Transverse colon (tissue), 4 donors: ENCODE results near the gene ATR.

Experiments used
- POLR2A ChIP-seq: fragments of 450-650 bp; IDR thresholded peaks from one replicate; pipeline ENCODE4 v1.6.1; 2016; ENCODE audit warnings: antibody characterized with exemption, mild to moderate bottlenecking, moderate library complexity
- POLR2AphosphoS5 ChIP-seq, 3 donors: sonication (generic); formaldehyde crosslinking; IDR thresholded peaks; one replicate each; pipeline ENCODE4 v1.6.1; 2016; ENCODE audit warnings: antibody characterized with exemption in 3 of 3
- TF ChIP-seq, protein P1 (sequence below), 5 experiments: fragments of 200-600 bp in 3 of 5; fragments of 450-650 bp in 2 of 5; sonication (generic) in 3 of 5; IDR thresholded peaks; 1 replicate in 2 of 5; 2 replicates in 3 of 5; pipeline ENCODE4 v1.5.1; 2016 to 2017; ENCODE audit warnings: antibody characterized with exemption in 5 of 5, inconsistent platforms in 3 of 5, mild to moderate bottlenecking in 2 of 5, moderate library complexity in 1 of 5

DNA sequence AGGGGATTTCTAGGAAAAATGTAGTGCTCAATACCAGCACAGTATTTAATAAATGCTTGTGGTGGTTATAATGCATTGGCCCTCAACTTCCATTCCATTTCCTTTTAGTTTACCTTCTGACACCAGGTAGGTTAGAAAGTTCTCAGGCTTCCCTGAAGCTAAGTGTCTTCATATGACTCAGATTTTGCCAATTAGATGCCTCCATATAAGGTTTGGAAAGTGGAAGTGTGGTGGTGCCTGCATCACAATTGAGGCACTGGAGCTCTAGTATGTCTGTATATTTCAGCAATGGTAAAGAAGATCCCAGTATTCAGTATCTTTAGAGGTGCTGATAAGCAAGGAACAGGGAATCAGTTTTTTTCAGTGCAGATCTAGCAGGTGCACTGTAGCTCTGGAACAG lies 149.0 kb downstream of the ATR start:
- TF ChIP-seq, protein P1, sequence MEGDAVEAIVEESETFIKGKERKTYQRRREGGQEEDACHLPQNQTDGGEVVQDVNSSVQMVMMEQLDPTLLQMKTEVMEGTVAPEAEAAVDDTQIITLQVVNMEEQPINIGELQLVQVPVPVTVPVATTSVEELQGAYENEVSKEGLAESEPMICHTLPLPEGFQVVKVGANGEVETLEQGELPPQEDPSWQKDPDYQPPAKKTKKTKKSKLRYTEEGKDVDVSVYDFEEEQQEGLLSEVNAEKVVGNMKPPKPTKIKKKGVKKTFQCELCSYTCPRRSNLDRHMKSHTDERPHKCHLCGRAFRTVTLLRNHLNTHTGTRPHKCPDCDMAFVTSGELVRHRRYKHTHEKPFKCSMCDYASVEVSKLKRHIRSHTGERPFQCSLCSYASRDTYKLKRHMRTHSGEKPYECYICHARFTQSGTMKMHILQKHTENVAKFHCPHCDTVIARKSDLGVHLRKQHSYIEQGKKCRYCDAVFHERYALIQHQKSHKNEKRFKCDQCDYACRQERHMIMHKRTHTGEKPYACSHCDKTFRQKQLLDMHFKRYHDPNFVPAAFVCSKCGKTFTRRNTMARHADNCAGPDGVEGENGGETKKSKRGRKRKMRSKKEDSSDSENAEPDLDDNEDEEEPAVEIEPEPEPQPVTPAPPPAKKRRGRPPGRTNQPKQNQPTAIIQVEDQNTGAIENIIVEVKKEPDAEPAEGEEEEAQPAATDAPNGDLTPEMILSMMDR (IDR thresholded peaks at IDR 0.05): no peak
- TF ChIP-seq POLR2A: no peak
- TF ChIP-seq POLR2AphosphoS5 (IDR thresholded peaks at IDR 0.05): no peak
